Adipocyte (in vitro differentiated cells): Measurements from ENCODE around the gene BEAN1.

Source experiments
- DNase-seq: peaks from one replicate; pipeline ENCODE4 v3.0.0-alpha.2; 2015; ENCODE audit warnings: low read depth
- H3K27me3 ChIP-seq: replicated peaks from 2 replicates; pipeline ENCODE4 v1.7.0; 2013; ENCODE audit warnings: mild to moderate bottlenecking, low read length, moderate library complexity; ENCODE audit not compliant: control insufficient read depth, insufficient read depth
- H3K36me3 ChIP-seq: 2 replicates; pipeline ENCODE4 v1.7.0; 2013; ENCODE audit warnings: low read length, mild to moderate bottlenecking, moderate library complexity; ENCODE audit not compliant: control insufficient read depth, insufficient read depth, severe bottlenecking
- H3K4me1 ChIP-seq: 2 replicates; pipeline ENCODE4 v1.7.0; 2013; ENCODE audit warnings: mild to moderate bottlenecking, low read length, moderate library complexity; ENCODE audit not compliant: control insufficient read depth, insufficient read depth
- H3K4me3 ChIP-seq: 2 replicates; pipeline ENCODE4 v1.7.0; 2013; ENCODE audit warnings: mild to moderate bottlenecking, low read length, moderate library complexity
- H3K9ac ChIP-seq: 2 replicates; pipeline ENCODE4 v1.7.0; 2013; ENCODE audit warnings: mild to moderate bottlenecking, low read length, moderate library complexity
- H3K9me3 ChIP-seq: 2 replicates; pipeline ENCODE4 v1.7.0; 2013; ENCODE audit warnings: mild to moderate bottlenecking, low read length, moderate library complexity; ENCODE audit not compliant: control insufficient read depth

The BEAN1 gene

GRCh38 chr16:66386629-66387622 lies 40.2 kb upstream of the BEAN1 start:
- H3K4me3 ChIP-seq, result no peak overlapping the region
- H3K36me3 ChIP-seq, result no peaks in the 10 kb centered on the region
- H3K27me3 ChIP-seq, result peaks cover 23% of the 10 kb centered on the region
- H3K4me1 ChIP-seq, result peaks cover 10% of the 10 kb centered on the region
- no peak for DNase-seq
- H3K9ac ChIP-seq, result no peak overlapping the region
- no peaks in the 10 kb centered on the region for H3K9me3 ChIP-seq

GRCh38 chr16:66387817-66388332 lies 39.2 kb upstream of the BEAN1 start:
- no peak for DNase-seq
- H3K9ac ChIP-seq, result no peak overlapping the region
- H3K9me3 ChIP-seq, result no peaks in the 10 kb centered on the region
- H3K4me3 ChIP-seq, result no peak overlapping the region
- peaks cover 23% of the 10 kb centered on the region for H3K27me3 ChIP-seq
- no peaks in the 10 kb centered on the region for H3K36me3 ChIP-seq
- peaks cover 8% of the 10 kb centered on the region for H3K4me1 ChIP-seq

- Histone ChIP-seq H3K9me3 (no peaks in the 10 kb centered on the region), H3K9ac (no peak overlapping the region), H3K4me1 (peaks cover 2% of the 10 kb centered on the region), H3K4me3 (no peak overlapping the region), H3K27me3 (peaks cover 23% of the 10 kb centered on the region), H3K36me3 (no peaks in the 10 kb centered on the region)
- no peak for DNase-seq
Observed at GRCh38 chr16:66388350-66389139, 38.5 kb upstream of the BEAN1 start.

GRCh38 chr16:66389256-66390176 lies 37.6 kb upstream of the BEAN1 start:
- DNase-seq, result no peak

GRCh38 chr16:66390346-66391108 lies 36.6 kb upstream of the BEAN1 start:
- Histone ChIP-seq H3K36me3 (no peaks in the 10 kb centered on the region), H3K9ac (no peak overlapping the region), H3K9me3 (no peaks in the 10 kb centered on the region), H3K4me3 (no peak overlapping the region), H3K27me3 (peaks cover 24% of the 10 kb centered on the region), H3K4me1 (no peaks in the 10 kb centered on the region)
- DNase-seq, result no peak

More at GRCh38 chr16:66389256-66390176, 37.6 kb upstream of the BEAN1 start:
- H3K4me1 ChIP-seq, result no peaks in the 10 kb centered on the region
- H3K9ac ChIP-seq, result no peak overlapping the region
- H3K36me3 ChIP-seq, result no peaks in the 10 kb centered on the region
- no peak overlapping the region for H3K4me3 ChIP-seq
- H3K27me3 ChIP-seq, result peaks cover 23% of the 10 kb centered on the region
- H3K9me3 ChIP-seq, result no peaks in the 10 kb centered on the region

- no peaks in the 10 kb centered on the region for H3K36me3 ChIP-seq
- DNase-seq, result no peak
- H3K9me3 ChIP-seq, result no peaks in the 10 kb centered on the region
- no peaks in the 10 kb centered on the region for H3K4me1 ChIP-seq
- peaks cover 23% of the 10 kb centered on the region for H3K27me3 ChIP-seq
- no peak overlapping the region for H3K4me3 ChIP-seq
- H3K9ac ChIP-seq, result no peak overlapping the region
Observed at GRCh38 chr16:66391726-66392670, 35.1 kb upstream of the BEAN1 start.

DNA sequence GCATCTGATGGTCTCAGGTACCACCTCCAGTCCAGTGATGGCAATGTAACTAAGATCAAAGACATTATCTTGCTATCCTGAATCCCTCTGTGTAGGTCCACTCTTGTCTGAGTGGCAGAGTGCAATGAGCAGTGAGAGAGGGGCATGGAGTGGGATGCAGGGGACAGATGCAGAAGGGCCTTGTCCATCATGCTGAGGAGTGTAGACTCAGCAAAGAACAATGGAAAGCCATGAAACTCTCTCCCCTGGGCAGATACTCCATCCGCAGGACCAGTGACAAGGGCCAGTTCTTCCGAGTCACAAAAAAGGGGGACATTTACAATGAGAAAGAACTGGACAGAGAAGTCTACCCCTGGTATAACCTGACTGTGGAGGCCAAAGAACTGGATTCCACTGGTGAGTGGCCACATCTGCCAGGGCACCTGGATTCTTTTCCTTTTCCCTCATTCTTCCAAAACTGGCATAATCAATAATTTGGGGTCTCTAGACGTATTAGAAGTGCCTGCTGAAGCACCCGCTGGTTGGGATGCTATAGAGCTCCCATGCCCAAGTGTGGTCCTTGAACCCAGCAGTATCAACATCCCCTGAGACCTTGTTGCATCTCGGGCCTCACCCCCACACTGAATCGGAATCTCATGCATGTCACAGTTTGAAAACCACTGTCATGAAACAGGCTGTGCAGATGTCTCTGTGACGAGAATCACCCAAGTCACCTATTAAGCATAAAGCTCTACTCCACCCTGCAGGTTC lies 31.1 kb upstream of the BEAN1 start:
- H3K9me3 ChIP-seq, result no peaks in the 10 kb centered on the region
- no peaks in the 10 kb centered on the region for H3K4me1 ChIP-seq
- no peak for DNase-seq

DNA sequence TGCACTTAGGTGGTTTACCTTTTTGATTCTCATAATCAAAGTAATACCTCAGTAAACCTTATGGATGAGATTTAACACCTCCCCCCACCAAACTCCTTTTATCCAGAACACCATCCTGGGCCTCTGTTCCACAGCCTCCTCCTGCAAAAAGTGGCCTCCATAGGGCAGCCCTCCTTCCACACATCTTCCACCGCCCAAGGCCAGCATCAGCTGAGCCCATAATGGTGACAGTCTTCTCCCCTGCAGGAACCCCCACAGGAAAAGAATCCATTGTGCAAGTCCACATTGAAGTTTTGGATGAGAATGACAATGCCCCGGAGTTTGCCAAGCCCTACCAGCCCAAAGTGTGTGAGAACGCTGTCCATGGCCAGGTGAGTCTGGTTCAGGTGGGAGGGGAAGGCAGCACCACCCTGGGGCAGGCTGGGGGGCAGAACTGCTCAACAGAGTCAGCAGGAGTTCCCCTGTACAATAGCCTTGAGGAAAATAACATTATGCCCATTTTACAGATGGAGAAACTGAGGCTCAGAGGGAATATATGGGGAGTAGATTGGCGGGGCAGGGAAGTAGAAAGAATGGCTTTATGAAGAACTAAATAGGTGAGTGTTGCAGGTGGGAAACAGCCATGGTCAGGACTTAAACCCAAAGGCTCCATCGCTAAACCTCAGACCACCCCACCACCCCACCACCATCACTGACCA lies 29.2 kb upstream of the BEAN1 start:
- Histone ChIP-seq H3K9me3 (no peaks in the 10 kb centered on the region), H3K9ac (no peak overlapping the region), H3K4me3 (no peak overlapping the region), H3K27me3 (peaks cover 4% of the 10 kb centered on the region), H3K4me1 (no peaks in the 10 kb centered on the region), H3K36me3 (no peaks in the 10 kb centered on the region)
- DNase-seq, result no peak

More for the DNA sequence above, 31.1 kb upstream of the BEAN1 start:
- Histone ChIP-seq H3K9ac (no peak overlapping the region), H3K27me3 (peaks cover 4% of the 10 kb centered on the region), H3K36me3 (no peaks in the 10 kb centered on the region), H3K4me3 (no peak overlapping the region)
